NCI-H128 (cell line): ENCODE measurements around the gene GYS2.
"Not testable (repeated sequence)": the region's sequence is repeated elsewhere in the genome, so short reads cannot be mapped to it uniquely, and the experiment has no call there.

Experiments used
- DNase-seq: peaks from one replicate; lab custom pipeline; 2025; ENCODE audit not compliant: unreplicated experiment; lab: John Stamatoyannopoulos, UW

GYS2 gene

GRCh38 chr12:21602774-21603173, 1.9 kb downstream of the GYS2 start:
- no peak for DNase-seq

GRCh38 chr12:21600196-21600595, 4.5 kb downstream of the GYS2 start:
- DNase-seq: no peak

- no peak for DNase-seq
Measured at GRCh38 chr12:21599143-21599999, 5.3 kb downstream of the GYS2 start.

GRCh38 chr12:21598651-21599050, 6.0 kb downstream of the GYS2 start:
- no peak for DNase-seq

- not testable (repeated sequence) for DNase-seq
Measured at GRCh38 chr12:21595356-21595755, 9.3 kb downstream of the GYS2 start.

GRCh38 chr12:21585485-21585884, 19.2 kb downstream of the GYS2 start:
- DNase-seq: no peak

GRCh38 chr12:21584403-21585182, 20.1 kb downstream of the GYS2 start:
- not testable (repeated sequence) for DNase-seq

- no peak for DNase-seq
Measured at GRCh38 chr12:21583587-21583986, 21.1 kb downstream of the GYS2 start.

- DNase-seq: no peak
Measured at GRCh38 chr12:21580748-21581516, 23.7 kb downstream of the GYS2 start.

- no peak for DNase-seq
Measured at GRCh38 chr12:21577516-21577915, 27.1 kb downstream of the GYS2 start.

- no peak for DNase-seq
Measured at GRCh38 chr12:21576431-21576830, 28.2 kb downstream of the GYS2 start.

GRCh38 chr12:21573733-21574358, 30.8 kb downstream of the GYS2 start:
- no peak for DNase-seq

GRCh38 chr12:21571046-21571445, 33.6 kb downstream of the GYS2 start:
- no peak for DNase-seq

GRCh38 chr12:21568115-21568514, 36.5 kb downstream of the GYS2 start:
- no peak for DNase-seq

- no peak for DNase-seq
Measured at GRCh38 chr12:21566907-21567394, 37.7 kb downstream of the GYS2 start.

GRCh38 chr12:21566223-21566906, 38.3 kb downstream of the GYS2 start:
- no peak for DNase-seq

GRCh38 chr12:21562859-21563258, 41.8 kb downstream of the GYS2 start:
- DNase-seq: no peak

- DNase-seq: no peak
Measured at GRCh38 chr12:21561158-21561557, 43.5 kb downstream of the GYS2 start.

- DNase-seq: no peak
Measured at GRCh38 chr12:21559855-21560569, 44.6 kb downstream of the GYS2 start.
